HG03342 (cell line): ENCODE results near the gene IRS2.
A peak's percentile ranks its signal among the peaks of the same experiment; 100 is the strongest.

Experiments
- ATAC-seq: cut with Tn5 transposase; IDR thresholded peaks from one replicate; pipeline ENCODE4 v1.9.1; 2021; ENCODE audit warnings: mild to moderate bottlenecking, moderate library complexity; ENCODE audit not compliant: unreplicated experiment

The IRS2 gene

GRCh38 chr13:109761695-109762094 is 24.7 kb downstream of the IRS2 start:
- no peak for ATAC-seq

DNA sequence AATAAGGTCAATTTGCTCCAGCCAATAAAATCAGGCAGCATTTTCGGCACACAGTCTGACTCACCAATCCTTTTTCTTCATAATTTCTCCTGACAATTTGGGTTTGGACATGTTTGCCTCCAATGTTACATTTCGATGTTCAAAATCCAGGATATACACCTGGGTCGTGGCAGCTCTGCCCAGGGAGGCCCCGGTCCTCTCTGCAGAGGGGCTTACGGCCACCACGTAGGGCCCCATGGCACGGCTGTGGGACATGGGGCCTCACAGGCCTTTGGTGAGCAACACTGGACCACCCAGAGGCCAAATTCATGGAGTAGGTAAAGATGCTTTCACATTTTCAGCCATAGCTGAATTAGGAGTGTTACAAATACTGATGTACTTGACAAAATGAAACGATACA is 25.4 kb downstream of the IRS2 start:
- no peak for ATAC-seq

GRCh38 chr13:109760402-109760801 is 26.0 kb downstream of the IRS2 start:
- no peak for ATAC-seq

GRCh38 chr13:109759609-109760008 is 26.8 kb downstream of the IRS2 start:
- no peak for ATAC-seq

DNA sequence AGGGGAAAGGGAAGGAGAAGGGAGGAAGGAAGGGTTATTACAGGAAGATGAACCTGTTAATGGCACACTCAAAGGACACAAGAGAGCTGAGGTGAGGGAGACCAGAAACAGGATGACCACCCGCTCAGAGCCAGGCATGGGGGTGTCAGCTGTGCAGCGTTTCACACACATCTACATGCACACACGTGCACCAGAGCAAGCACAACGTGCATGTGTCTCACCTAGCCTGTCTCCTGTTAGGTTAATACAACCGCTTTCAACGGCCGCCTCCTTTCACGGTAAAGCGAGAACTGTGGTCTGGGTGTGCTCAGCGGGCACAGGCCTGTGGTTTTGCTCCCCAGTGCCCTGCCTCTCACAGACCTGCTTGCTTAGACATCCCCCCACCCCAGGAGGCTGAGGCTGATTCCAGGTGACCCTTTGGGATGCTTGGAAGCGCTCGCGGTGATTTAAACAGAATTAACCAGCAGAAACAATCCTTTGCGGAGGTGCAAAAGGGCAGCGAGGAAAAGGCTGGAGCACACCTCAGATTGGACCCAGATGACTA is 27.4 kb downstream of the IRS2 start:
- ATAC-seq, result no peak

GRCh38 chr13:109756778-109757177 is 29.6 kb downstream of the IRS2 start:
- ATAC-seq, result no peak

DNA sequence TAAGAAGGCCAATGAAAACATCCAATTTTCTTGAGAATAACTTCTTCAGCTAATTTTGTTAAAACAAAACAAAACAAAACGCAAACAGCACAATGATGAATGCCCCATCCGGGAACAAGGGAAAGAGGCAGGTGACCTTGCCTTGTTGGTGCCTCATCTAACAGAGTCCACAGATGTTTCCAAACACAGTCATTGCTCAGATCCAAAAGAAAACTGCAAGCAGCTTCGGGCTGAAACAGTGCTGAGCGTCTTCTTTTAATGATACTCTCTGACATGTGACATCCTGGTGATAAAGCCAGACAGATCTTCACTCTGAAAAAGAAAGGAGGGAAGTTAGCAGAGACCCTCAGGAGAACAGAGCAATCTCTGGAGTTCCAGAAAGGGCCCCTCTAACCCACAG is 30.4 kb downstream of the IRS2 start:
- ATAC-seq, result no peak

GRCh38 chr13:109755551-109755950 is 30.8 kb downstream of the IRS2 start:
- no peak for ATAC-seq

DNA sequence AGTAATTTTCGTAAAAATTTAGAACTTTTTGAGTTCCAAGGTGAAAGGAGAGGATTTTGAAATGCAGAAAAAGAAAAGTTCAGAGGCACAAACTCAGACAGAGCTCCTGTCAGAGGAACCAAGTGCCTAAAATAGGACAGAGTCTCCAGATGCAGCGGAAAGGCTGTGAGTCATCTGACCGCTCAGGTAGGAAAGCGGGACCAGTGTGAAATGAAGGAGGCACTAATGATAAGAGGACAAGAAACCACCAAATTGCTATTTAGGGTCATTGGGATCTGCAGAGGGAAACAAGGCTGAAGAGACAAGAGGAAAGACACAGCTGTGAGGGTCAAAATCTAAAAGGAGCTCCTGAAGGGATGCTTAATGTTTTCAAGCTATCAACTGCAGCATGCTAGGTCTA is 34.9 kb downstream of the IRS2 start:
- ATAC-seq, result no peak

DNA sequence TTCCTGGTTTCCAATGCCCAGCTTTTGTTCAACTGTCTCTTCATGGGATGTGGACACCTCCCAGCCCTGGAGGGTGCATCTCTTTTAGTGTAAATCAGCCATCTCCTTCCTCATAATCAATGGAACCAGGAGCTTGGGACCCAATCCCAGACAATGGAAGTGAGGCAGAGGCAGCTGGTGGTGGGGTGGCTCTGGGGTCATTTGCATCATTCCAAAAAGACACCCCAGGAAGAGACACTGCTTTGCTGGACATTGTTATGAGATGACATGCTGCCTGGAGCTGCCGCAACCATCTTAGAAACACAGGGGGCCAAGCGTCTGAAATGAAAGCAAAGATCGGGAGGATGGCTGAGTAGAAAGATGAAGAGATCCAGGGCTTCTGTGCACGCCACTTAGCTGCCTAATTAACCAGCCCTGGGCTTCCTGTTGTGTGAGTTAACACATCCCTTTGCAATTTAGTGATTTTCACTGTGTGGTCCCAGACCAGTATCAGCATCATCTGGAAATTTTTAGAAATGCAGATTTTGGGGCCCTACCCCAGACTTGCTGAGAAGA is 36.1 kb downstream of the IRS2 start:
- ATAC-seq, result no peak

- no peak for ATAC-seq
Measured at GRCh38 chr13:109749365-109749764, 37.0 kb downstream of the IRS2 start.

DNA sequence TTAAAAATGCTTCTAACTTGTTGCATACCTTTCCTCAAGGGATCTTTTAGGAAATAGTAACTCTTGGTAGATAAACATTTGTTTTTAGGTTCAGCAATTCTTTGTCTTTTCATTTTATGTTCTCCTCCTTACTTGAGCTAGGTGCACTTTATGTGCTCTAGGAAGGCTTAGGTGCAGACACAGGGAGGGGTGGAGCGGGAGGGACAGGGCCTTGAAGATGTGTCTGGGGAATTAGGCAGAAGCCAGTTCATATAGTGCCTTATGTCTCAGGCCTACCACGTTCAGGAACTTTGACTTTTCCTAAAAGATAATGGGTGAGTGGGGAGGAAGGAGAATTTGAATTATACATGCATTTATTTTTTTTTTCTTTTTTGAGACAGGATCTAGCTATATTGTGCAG is 37.7 kb downstream of the IRS2 start:
- no peak for ATAC-seq

GRCh38 chr13:109747524-109747923 is 38.9 kb downstream of the IRS2 start:
- no peak for ATAC-seq

- ATAC-seq, result no peak
Measured at GRCh38 chr13:109746364-109746763, 40.0 kb downstream of the IRS2 start.

DNA sequence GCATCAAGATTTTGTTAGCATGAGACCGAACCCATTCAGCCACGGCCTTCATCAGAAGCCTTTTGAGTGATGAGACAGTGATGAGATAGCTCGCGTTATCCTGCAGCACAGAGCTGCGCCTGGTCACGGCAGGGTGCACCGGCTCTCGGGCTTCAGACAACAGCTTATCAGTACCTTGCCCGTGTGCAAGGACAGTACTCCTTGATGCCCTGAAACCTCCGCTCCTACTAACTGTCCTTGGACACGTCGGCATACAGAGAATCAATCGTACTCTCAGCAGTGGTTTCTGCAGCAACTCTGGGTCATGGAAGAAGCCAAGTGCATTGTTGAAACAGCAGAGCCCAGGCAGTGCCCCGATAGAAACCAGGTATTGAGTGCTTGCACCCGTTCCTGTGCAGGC is 40.7 kb downstream of the IRS2 start:
- ATAC-seq, result no peak

DNA sequence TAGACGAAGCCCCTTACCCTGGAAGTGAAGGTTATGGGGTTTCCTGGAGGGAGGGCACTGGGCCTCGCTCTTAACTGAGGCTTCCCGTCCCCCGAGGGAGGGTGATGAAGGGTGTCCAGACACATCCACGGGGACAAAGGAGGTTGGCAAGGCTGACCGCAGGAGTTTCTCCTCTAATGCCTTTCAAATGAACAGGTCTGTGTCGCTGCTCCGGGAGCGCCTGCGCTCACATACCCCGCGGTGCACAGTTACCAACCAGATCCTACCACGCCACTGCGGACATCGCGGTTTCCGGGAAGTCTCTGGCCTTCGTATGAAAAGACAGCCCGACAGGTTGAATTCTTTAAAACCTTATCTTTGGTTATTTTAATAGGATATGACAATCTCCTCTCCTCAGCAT is 41.3 kb downstream of the IRS2 start:
- no peak for ATAC-seq

GRCh38 chr13:109744512-109745051 is 41.8 kb downstream of the IRS2 start:
- no peak for ATAC-seq

DNA sequence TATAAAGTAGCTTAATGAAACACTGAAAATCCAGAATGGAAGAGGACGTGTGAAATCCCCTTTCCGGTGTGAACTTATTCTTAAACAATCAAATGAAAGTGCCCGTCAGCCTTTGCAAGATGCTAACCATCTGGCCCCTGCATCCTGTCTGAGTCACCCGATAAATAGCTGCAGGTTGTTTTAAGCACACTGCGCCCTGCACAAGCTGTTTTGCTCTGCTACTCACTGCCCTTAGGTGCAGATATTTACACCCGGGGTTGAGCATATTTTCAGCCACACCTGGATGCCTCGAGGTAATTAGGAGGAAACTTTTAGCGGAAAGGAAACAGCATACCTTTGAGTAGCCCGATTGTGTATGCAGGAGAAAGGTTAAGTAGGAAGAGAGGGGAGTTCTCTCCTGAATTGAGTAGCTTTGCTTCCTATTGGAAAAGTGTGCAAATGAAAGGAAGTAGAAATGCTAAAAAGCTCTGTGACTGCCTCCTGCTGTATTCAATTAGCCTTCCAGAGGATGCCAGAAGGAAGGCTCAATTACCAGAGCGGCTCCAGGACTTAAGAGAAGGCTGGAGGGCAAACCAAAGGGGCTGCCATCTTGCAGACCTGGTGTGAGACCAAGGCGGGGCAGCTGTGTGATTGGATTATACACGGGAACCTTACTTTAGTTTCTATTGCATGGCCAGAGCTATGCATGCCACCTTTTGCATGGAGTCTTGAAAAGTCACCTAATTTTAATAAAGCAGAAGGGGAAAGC is 42.5 kb downstream of the IRS2 start:
- ATAC-seq, result peak; percentile 68

DNA sequence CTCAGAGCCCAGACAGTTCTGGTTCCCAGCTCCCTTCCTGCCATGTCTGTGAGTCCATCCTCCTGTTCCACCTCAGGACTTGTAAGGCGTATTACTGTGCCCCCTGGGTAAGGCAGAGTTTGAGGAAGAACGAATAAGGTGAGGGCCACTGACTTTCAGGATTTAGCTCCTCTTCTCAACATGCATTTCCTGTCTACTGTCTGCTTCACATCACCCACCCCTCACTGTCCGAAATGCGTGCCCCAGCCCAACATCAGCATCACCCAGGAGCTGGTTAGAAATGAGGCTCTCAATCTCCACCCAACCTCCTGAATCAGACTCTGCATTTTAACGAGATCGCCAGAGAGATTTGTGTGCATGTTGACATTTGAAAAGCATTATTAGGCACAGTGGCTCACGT is 44.4 kb downstream of the IRS2 start:
- no peak for ATAC-seq

GRCh38 chr13:109740721-109741120 is 45.7 kb downstream of the IRS2 start:
- ATAC-seq, result no peak

- ATAC-seq, result no peak
Measured at GRCh38 chr13:109740121-109740520, 46.3 kb downstream of the IRS2 start.

GRCh38 chr13:109738298-109738746 is 48.1 kb downstream of the IRS2 start:
- no peak for ATAC-seq
